ENCODE data around the gene IDI1.

IDI1 gene

DNA sequence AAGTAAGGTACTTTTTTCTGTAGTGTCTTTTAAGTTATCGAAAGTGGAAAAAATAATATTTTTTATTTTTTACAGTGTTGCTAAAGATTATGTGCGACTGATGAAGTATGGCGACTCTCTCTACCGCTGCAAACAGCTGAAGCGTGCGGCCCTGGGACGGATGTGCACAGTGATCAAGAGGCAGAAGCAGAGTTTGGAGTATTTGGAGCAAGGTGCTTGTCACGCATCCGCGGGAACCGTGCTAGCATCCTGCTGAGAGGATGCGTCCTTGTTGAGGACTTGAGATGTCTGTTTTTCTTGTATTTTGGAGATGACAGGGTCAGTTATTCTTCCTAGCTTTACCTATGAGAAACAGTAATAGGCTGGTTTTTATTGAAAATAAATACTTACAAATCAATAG is 52.9 kb downstream of the IDI1 start:
- Mint-ChIP-seq H3K27me3 (no peaks in the 10 kb centered on the region), H3K4me1 (peaks cover 19% of the 10 kb centered on the region), H3K27ac (no peak overlapping the region), H3K9me3 (no peaks in the 10 kb centered on the region), H3K4me3 (no peak overlapping the region)
- no peak for DNase-seq
- no peak for ATAC-seq

DNA sequence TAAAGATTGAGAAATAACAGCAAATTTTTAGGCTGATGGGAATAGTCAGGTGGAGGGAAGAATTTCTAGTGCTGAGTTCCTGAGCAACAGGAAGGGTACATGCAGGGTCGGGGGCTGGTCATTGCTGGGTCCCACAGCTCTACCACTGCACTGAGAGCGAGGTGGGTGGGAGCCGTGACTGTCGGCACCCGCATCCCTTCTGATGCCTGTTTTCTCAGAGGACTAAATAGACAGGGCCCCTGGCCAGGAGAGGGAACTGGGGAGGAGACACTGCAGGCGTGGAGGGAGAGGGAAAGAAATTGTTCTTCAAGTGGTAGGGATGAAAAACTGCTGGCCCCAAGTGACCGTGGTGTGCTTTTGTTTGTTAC is 53.4 kb downstream of the IDI1 start:
- Mint-ChIP-seq H3K27me3 (no peaks in the 10 kb centered on the region), H3K9me3 (no peaks in the 10 kb centered on the region), H3K4me1 (peaks cover 24% of the 10 kb centered on the region), H3K4me3 (no peak overlapping the region), H3K27ac (no peak overlapping the region)
- DNase-seq (no peak), ATAC-seq (no peak)

DNA sequence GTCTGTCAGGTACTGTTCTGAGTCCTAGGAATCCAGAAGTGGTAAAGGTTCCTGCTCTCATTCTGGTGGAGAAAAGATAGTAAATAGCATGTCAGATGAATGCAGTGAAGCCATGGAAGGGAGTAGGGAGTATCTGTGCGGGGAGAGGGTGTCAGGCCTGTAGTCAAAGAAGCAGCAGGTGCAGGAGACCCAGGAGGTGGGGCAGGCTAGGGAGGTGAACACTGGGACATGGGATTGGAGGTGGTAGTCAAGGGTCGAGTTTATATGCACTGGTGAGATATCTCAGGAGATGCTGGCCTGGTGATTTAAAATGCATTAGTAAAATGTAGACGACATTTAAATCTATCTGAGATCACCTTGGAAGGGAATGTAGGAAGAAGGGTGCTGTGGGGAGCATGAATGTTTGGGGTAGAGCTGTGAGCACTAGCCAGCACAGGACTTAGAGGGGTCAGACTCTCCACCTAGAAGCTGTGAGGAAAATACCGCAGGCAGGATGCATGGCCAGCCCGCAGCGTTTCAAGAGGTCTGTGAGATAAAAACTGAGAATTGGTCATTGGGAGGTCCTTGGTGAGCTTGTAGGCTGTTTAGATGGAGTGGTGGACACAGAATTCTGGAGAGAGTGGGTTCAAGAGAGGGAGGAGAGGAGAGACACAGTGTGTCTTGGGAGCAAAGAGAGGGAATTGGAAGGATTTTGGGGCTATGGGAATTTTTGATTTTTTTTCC is 53.9 kb downstream of the IDI1 start:
- Mint-ChIP-seq H3K4me1 (peaks cover 29% of the 10 kb centered on the region), H3K9me3 (no peaks in the 10 kb centered on the region), H3K27me3 (no peaks in the 10 kb centered on the region), H3K4me3 (no peak overlapping the region), H3K27ac (peak overlapping the region; percentile 20 to 43)
- DNase-seq (no peak), ATAC-seq (no peak)

DNA sequence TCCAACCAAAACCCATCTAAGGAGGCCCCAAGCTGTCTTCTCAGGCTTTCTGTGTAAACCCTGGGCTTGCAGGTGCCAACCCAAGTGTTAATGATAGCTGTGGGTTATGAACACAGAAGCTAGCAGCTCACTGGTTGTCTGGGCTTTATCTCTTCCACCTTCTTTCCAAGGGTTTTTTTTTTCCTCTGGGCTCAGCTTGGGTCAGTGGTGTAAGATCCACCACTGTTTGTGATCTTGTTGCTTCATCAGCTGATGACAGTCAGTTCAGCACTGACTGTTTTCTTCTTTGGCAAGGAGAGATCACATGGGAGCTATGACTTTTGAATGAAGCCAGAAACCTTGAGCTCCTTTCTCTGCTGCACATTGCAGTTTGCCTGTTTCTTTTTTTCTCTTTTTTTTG is 56.0 kb downstream of the IDI1 start:
- peaks cover 33% of the 10 kb centered on the region for H3K4me1 Mint-ChIP-seq
- H3K27ac Mint-ChIP-seq: no peak overlapping the region
- no peak overlapping the region for H3K4me3 Mint-ChIP-seq
- DNase-seq (no peak), ATAC-seq (no peak)
- H3K27me3 Mint-ChIP-seq: no peaks in the 10 kb centered on the region
- no peaks in the 10 kb centered on the region for H3K9me3 Mint-ChIP-seq

DNA sequence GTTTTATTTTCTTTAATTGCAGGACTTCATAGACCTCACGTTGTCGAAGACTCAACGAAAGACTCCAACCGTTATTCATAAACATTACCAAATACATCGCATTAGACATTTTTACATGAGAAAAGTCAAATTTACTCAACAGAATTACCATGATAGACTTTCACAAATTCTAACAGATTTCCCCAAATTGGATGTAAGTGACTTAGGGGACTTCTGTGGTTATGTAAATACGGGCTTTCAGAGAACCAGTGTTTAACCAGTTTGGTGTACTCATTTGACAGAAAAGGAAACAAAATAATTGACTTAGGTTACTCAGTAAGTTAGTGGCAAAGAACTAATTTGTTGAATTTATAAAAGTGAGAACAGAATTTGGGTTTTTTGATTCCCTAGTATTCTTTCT is 56.5 kb downstream of the IDI1 start:
- Mint-ChIP-seq H3K27ac (no peak overlapping the region), H3K27me3 (no peaks in the 10 kb centered on the region)

DNA sequence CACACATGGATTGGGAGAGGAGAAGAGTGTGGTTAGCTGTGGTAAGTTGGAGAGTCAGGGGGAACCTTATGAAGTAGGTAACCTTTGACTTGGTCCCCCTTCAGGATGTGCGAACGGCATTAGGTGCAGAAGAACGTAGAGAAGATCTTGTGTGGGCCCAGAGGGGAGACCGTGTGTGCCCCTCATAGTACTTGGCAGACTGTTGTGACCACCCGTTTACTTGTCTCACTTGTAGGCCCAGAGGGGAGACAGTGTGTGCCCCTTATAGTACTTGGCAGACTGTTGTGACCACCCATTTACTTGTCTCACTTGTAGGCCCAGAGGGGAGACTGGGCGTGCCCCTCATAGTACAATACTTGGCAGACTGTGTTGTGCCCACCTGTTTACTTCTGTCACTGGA is 58.1 kb downstream of the IDI1 start:
- Mint-ChIP-seq H3K4me1 (peaks cover 47% of the 10 kb centered on the region), H3K27ac (peak overlapping the region in 1 of 2 donors; percentile 9), H3K4me3 (peak overlapping the region; percentile 93 to 97), H3K27me3 (no peaks in the 10 kb centered on the region), H3K9me3 (no peaks in the 10 kb centered on the region)
- DNase-seq: no peak
- no peak for ATAC-seq

More for the DNA sequence above, 56.5 kb downstream of the IDI1 start:
- ATAC-seq (no peak), DNase-seq (no peak)
- Mint-ChIP-seq H3K4me3 (no peak overlapping the region), H3K9me3 (no peaks in the 10 kb centered on the region), H3K4me1 (peaks cover 34% of the 10 kb centered on the region)

Data from stimulated activated naive CD8-positive, alpha-beta T cell treated with anti-CD3 and anti-CD28 coated beads, Interleukin-15, amount 100 ng/mL, for 72 hours (primary cell).